ENCODE results near the gene NRARP.

NRARP gene

DNA sequence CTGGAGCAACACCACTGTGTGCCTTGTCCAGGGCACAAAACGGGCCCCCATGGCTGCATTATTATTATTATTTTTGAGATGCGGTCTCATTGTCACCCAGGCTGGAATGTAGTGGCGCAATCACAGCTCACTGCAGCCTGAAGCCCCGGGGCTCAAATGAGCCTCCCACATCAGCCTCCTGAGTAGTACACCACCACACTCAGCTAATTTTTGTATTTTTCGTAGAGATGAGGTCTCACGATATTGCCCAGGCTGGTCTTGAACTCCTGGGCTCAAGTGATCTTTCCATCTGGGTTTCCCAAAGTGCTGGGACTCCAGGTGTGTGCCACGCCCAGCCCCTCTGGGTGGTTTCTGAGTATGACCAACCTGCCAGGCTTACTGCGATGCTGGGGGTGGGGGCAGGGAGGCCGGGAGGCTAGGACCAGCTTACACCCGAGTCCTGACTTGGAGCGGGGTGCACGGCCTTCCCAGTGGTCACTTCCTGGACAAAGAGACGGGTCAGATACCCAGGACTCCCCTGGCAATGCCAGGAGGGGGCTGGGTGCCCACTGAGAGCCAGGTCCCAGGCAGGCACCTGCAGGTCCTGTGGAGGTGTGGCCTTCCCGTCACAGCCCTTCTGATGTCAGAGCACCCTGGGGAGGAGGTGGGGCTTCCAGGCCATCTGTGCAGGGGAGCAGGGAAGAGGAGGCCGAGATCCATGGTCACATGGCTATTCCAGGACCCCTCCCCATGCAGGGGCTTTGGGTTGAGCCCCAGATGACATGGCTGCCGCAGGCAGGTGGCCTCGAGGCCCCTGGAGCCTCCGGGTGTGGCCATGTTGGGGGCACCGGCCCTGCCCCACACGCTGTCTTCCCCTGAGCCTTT lies 8.3 kb upstream of the NRARP start:
- DNase-seq = no peak

DNA sequence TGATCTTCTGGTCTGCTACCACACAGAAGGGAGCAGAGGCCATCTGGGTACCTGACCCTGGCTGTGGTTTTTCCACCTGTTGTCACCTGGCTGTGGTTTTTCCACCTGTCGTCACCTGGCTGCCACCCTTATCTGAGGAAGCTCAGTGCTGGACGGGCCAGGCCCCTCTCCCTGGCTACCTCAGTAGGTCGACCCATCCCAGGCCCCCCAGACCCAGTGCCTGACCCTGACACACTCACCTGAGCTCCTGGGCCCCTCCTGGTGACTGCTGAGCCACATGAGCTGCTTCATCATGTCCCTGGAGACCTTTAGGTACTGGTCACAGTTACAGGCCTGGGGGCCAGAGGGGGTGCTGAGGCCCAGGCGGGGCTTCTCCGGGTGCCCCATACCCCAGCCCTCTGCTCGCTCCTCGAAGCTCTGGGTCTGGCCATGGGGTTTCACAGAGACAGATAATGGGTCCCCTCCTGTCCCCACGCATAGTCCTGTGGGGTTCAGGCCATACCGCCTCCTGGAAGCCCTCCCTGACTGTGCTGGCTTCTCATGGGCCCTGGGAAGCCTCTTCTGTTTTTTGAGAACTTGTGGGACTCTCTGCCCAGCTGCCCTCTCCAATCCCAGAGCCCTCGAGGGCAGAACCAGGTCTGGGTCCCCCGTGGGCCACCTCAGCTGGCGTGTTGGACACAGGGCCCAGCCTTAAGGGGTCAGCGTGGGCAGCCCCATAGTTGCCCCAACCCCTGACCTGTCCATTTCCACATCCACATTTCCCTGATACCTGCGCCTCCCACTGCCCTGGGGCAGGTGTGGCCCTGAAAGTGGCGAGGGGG lies 7.5 kb upstream of the NRARP start:
- no peak for DNase-seq

DNA sequence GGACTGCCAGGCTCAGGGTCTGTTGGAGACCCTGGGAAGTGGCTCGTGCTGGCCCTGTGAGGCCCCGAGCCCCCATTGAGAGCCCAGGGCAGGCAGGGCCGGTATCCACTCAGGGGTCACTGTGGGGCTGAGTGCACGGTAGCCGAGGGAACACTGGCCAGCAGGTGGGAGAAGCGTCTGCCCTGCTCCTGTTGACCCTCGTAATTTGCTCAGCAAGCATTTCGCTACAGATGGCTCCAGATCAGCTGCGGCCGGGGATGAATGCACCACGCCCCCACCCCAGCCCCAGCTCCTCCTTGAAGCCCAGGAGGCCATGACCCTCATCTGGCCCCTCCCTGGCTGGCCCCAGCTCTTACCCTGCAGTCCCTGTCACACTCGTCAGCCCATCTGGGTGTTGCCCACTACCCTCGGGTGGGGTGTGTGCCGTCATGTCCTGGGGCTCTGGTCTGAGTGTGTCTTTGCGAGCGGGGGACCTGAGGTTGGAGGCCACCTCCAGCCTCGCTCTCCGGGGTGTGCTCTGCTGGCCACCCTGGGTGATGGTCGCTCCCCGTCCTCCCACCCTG lies 6.1 kb upstream of the NRARP start:
- peak; percentile 29 for DNase-seq

DNA sequence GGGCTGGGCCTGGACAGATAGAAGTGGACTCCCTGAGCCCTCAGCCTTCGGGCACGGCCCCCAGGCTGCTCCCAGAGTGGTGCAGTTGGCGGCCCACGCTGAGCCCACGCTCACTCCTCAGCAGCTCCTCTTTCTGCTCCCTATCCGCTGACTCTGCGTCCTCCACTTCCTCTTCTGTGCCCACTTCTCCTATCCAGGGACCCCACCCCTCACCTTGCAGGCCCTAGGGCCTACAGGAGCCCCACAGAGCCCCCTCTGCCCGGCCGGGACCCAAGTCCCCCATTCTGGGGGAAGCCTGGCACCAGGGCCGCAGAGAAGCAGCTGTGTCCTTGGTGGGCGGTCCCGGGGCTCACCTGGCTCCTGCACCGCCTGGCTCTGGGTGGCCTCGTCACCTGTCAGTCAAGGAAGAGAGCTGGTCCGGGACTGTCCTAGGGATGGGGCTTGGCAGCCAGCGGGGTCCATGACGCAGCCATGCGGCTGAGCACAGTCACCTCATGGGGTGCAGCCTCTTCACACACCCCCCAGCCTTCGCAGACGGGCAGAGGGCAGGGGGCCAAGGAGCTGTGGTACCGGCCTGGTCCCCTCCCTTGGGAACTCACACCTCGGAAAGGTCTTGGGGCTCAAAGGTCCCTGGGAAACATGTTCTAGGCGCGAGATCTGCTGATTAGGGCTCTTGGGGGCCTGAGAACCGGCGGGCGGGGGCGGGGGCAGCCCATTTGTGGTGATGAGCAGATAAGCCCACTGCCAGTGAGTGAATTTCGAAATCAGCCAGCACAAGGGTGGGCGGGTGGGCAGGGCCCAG lies 5.4 kb upstream of the NRARP start:
- DNase-seq = peak; percentile 35

DNA sequence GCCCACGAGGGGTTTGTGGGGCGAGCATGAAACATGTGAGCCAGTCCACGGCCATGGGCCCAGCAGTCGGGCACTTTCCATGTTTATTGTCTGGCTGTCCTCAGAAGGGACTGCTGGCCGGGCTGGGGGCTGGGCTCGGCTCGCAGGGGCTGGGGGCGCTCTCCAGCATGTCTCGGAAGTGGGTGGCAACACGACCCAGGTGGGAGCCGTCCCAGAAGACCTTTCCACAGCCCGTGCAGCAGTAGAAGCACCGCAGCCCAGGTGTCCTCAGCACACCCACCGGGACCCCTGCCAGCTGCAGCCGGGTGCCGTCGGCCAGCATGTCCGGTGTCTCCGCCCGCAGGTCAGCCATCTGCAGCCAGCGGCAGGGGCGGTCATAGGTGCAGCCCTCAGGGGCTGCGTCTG lies 4.8 kb upstream of the NRARP start:
- DNase-seq = no peak

DNA sequence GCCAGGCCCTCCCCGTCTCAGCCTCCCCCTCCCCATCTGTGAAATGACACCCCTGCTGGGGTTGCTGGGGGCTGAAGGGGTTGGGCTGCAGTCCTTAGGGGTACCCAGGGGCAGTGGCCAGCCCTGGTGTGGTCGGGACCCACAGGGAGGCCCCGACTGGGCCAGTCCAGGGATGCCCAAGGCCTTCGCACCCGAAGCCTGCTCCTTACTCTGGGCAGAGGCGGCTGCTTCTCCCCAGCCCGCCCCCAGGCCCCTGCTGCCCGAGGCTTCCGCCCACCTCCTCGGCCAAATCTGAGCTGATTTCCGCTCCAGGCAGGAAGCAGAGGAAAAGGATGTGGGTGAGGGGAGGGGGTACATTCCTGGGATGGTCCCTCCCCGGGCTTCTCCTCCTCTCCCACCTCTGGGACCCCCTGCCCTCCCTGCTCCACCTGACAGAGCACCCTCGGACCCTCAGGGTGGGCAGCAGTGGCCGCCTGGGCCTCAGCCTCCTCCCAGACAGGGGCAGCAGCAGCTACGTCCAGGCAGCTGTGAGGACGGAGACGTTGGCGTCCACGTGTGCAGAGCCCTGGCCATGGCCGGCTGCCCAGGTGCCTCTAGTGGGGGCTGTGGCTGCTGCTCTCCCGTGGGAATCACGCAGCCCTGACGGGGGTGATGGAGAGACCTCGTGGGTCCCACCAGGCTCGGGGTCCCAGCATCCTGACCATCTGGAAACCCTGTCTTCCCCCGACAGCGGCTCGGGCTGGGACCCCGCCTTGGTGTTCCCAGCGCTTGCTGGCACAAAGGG lies 4.2 kb upstream of the NRARP start:
- DNase-seq = peak; percentile 53

DNA sequence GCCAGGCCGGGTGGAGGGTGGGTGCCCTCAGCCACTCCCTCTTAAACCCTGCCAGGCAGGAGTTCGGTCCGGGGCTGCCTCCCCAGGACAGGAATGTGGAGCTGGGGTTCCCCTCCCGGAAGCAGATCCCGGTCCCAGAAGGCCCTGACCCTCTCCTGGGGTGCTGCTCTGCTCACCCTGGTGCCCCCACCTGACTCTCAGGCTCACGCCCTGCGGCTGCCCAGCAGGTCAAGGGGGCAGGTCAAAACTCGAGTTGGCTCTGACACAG lies 3.7 kb upstream of the NRARP start:
- DNase-seq = no peak

DNA sequence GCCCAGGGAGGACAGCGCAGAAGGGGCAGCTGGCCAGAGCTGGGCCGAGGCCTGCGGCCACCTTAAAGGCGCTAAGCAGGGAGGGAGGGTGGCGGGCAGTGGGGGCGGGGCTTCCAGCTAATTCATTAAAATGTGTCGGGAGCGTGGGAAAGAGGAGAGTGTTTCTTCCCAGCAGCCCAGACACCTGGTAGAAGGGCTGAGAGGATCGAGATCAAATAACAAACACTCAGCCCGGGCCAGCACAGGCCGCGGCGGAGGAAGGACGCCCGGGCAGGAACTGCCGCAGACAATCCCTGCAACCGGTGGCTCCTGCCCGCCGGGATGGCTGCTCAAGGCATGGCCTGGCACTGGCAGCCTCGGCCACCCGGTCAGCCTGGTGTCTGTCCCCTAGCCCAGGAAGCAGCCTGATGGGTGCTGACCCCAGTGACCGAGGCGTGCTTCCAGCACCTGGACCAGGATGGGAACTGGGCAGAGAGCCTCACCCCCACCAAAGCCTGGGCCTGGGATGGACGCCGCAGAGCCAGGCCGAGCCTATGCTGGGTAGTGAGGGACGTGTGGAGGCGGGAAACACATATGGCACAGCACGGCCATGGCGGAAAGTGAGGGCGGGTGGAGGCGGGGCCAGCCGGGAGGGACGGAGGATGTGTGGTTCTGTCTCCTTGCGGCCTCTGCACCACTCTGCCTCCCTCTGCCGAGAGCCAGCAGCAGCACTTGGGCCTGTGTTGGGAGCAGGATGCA lies 3.2 kb upstream of the NRARP start:
- peak; percentile 80 for DNase-seq

DNA sequence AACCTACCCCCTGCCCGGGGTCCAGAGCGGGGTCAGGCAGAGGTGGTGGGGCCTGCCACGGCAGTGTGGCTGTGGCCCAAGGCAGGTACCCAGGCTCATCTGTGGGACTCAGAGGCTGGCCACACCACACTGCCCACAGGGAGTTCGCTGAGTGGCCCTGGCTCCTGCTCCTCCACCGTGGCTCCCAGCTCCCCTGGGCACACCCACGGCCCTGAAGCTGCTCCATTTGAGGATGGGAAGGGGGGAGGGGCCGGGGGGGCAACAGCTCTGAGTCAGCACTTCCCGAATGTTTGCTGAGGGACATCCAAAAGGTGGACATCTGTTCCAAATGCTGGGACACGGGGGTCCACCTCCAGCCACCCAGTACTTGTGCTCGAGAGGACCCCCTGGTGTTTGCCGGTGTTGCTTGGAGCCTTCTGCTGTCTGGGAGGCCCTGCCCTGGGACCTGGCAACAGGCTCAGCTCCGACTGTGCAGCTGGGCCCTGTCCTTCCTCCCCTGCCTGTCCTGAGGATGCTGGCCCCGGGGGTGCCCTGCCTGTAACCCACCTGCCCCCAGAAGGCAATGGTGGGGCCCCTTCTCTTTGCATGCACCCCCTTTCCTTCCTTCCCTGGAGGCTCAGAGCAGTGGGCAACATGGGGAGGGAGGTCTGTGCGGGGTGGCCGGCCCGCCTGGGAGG lies 2.5 kb upstream of the NRARP start:
- peak; percentile 47 for DNase-seq

DNA sequence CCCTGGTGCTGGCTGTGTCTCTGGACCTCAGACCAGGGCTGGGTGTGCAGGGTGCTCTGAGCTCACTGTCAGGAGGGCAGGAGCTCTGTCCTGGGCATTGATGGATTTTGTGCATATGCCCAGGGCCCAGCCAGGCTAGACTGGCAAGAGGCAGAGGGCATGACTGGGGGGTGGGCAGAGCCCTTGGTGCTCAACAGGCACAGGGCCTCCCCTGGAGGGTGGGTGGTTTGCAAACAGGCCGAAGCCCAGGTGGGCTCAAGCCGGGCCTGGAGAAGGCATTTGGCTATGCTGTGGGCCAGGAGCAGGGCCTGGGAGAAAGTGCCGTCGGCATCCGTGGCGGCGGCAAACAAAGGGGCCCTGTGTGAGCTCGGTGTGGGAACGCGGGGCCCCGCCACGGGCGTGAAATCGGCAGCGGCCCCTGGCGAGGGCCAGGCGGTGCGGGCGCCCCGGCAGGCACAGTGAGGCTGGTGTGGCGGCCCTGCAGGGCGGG lies 1.9 kb upstream of the NRARP start:
- peak; percentile 25 for DNase-seq

DNA sequence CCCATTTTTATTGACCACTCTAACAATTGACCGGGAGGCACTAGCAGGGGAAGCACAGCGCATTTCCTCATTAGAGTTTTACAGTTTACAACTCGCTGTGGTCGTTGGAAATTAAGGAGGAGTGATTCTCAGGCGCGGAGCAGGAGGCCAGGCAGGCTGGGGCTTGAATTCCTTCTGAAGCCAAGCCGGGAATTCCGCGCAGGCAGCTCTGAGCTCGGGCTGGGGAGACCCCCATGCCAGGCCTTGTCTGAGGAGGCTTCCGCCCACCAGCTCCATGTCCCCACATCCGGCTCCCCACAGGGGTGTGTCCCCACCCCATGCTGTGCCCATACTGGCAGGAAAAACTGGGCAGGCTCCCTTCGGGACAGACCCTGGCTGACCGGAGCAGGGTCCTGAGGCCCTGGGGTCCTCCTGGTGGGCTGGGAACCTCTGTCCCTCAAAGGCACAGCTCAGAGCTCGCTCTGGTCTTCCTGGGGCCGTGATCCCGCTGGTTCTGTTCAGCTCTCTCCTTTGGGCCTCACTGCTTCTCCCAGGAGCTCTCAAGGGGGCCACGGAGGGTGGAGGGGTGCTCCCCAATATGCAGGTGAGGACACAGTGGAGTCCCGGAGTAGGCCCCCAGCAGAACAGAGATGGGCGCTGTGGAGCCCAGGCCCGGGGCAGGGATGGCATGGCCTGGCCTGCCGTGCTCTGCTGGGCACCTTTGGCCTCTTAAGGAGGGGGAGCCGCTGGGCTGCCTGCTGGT lies 1.3 kb upstream of the NRARP start:
- peak; percentile 43 for DNase-seq

DNA sequence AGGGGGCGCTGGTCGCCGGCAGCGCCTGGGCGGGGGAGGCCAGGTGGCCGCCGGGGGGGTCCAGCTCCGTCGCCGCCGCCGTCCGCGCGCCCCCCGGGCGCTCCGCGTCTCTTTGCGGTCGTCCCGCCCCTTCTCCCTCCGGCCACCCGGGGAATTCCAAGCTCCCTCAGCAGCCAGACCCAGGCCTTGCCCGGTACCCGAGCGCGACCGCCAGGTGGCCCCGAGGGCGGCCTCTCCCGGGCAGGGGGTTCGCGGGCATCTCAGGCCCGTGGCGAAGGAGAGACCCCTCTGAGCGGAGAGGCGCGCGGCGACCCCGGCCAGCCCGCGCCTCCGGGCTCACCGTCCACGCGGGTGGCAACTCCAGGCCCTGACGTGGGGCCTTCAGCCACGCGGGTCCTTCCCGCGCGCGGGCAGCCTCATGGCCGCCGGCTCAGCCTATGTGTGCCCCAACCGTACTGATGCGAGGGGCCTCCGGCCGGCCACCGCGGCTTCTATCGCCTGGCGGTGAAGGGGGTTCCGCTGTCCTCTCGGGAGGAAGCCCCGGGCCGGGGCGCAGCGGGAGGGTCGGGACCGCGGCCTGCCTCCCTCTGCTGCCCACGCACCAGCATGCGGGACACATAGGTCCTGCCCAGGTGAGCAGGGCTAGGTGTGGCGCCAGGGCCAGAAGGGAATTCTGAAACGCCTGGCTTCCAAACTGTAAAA lies 529 bp upstream of the NRARP start:
- DNase-seq = no peak

DNA sequence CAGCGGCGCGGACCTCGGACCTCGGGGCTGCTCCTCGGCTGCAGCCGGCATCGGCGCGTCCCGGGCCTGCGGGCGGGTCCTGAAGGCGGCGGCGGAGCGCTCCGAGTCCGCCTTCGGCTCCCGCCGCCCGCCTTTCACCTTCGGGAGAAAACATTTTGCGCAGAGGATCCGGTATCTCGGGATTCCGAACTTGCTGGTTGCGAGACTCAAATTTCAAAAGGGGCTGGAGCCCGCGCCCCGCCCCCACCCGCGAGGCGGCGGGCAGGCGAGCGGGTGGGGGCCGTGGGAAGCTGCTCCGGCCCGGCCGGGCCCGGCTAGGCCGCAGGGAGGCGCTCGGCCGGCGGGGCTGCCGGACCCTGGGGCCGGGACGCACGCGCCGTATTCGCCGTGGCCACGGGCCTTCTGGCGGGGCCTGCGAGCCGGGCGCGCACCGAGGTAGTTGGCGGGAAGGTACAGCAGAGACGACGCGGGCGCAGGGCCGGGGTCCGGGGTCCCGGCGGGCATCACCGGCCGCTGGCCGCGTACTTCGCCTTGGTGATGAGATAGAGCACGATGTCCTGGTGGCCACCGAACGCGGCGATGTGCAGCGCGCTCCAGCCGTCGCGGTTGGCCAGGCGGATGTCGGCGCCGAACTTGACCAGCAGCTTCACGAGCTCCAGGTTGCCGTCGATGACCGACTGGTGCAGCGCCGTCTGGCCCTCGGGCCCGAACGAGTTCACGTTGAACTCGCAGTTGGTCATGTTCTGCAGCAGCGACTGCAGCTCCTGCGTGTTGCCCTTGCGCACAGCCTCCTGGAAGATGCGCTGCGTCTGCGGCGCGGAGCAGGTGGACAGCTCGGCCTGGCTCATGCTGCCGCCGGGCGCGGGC lies 757 bp downstream of the NRARP start:
- DNase-seq = peak; percentile 63

DNA sequence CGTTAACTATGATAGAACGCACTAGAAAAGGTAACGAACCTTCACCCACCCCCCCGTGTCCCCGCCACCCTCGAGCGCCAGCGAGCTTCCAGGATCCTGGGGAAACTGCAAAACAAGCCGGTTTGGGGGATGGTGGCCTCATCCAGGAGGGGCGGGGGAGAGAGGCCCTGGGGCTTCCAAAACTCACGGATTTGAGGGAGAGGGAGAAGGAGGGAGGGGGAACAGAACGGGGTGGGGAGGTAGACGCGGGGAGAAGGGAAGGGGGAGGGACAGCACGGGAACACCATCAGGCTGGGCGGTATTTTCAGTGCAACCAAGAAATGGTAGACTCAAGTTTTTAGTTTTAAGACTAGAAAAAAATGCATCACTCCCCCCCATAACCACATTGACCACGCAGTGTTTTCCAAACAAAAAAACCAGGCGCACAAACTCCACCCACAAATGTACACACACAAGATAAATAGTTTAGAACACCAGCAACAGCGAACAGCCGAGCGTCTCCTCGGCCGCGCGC lies 1.4 kb downstream of the NRARP start:
- DNase-seq = peak; percentile 61

DNA sequence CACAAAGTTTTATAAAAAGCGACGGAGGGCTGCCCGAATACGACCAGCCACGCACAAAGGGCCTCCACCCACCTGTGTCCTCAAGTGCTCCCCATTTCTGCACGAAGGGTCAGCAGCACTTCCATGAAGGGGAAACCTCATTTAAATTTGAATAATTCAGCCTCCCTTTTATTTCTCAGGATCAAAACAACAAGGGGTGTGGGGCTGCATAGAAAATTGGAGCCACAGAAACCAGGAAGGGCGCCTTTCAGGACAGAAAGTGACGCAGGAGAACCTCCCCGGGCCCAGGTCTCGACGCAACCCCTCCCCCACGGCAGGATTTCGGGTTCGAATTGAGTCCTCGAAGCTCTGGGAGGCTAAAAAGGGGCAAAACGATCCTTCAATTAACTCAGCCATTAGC lies 2.1 kb downstream of the NRARP start:
- no peak for DNase-seq

DNA sequence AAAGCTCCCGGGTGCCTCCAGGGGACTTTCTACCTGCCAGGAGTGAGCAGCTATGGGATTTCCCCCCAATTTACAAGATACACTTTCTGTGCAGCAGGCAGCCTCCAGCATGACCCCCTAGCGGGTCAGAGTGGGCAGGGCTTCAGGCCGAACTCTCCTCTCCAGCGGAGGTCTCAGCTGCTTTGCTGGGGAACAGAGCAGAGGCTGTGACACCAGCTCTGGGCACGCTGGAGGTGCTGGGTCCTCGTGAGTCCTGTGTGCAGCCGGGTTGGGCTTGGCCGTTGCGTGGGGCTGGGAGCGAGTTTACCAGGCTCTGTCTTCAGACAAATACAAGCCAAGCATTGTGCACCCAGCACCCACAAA lies 2.9 kb downstream of the NRARP start:
- no peak for DNase-seq

DNA sequence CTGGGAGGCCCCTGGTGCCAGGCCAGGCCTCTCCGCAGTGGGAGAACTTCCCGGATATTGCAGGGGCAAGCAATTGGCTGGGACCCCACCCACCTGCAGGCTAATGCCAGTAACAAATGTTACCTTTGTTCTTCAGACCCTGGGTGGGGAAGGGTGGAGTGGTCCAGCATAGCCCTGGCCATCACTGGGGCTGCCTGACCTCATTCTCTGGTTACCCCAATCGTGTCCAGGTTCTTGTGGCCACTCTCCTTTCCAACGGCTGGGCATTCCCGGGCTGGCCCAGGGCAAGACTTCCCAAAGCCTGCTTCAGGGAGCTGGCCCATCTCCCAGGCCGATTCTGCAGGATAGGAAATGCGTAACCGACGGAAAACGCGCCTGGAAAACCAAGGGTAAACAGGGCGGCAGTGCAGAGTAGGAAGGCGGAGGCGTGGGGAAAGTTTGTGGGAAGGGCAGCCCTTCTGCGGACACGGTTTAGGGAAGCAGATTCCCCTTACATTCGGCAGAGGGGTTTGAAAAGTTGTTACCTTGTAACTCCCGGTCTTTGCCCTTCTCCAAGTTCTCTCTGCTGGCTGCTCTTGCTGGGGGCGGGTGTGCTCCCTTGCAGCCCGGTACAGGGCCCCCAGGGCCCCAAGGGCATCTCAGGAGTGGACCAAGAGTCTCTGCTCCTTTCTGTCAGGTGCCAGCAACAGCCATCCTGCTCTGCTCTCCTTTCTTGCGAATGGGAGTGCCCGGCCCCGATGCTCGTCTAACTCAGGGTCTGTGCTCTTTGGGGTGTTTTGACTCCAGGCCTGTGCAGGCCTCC lies 3.5 kb downstream of the NRARP start:
- DNase-seq = no peak
